HG03280 (cell line): Measurements from ENCODE around the gene DSCAM.

ENCODE experiments used
- ATAC-seq: cut with Tn5 transposase; IDR thresholded peaks from one replicate; pipeline ENCODE4 v1.9.1; 2021; ENCODE audit warnings: mild to moderate bottlenecking, moderate library complexity; ENCODE audit not compliant: unreplicated experiment

DSCAM gene

DNA sequence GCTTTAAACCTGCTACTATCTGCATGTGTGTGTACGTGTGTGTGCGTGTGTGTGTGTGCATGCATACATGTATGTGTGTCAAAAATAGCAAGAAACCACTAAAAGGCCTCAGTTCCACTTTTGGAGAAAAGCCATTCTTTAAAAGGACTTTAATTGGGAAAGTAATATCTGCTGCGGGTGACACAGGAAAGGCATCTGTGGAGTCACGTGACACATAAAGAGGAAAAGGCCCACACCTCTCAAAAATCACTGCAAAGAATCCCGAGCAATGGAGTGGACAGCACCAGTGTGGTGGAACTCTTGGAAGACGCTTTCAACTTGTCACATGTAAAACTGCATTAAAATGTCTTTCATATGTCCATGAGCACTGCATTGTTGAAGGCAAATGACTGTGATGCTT lies 63.6 kb downstream of the DSCAM start:
- ATAC-seq, result no peak

DNA sequence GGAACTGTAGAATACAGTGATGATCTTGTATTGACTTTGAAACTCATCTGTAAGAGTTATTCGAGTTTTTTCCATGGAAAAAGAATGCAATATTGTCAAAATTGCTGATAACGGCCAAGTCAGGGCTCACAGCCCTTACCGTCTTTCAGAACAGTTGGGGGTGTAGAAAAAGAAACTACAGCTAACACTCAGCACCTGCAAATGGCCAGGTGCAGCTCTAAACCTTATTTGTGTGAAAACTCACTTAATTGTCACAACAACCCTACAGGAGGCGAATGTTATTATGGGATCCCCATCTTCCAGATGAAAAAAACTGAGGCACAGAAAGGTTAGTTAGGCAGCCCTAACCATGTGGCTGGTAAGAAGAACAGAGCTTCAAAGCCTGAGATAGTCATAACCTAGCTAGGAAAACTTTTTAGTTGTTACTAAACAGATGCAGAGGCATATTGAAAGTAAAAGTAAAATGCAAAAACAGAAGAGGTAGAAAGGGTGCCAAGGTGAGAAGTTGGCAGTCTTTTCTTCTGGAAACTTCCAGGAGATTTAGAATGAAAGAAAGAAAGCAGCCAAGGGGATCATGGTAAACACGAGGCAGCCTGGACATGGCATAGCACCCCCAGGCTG lies 76.4 kb downstream of the DSCAM start:
- ATAC-seq, result no peak

DNA sequence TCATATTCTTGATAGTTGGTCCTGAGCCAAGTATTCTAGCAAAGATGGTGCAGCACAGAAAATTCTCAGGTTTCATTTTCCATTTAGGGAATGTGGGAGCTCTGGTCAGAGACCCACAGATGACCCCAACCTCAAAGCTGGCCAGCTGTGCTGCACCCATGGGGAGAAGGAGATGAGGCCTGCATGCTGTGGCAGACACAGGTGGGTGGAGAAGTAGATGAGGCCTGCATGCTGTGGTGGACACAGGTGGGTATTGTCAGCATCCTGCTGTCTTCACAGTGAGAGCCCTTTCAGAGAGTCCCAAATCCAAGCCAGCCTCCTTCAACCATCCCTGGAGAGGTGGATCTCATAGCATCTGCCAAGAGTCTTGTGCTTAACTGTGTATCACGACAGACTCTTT lies 77.7 kb downstream of the DSCAM start:
- ATAC-seq, result no peak

DNA sequence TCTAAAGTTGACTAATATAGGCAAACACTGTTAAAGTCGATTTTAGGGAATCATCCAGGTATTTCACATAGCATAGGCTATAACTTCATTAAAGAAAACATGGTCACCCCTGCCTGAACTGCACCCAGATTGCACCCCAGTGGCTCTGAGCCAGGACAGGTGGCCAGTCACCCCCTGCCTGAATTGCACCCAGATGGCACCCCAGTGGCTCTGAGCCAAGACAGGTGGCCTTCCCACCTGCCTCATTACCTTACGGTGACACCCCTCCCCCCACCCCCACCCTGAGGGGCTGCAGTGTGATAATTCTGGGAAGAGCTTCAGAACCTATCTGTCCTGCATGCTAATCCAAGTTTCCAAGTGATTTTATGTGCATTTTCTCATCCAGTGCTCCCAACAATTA lies 78.9 kb downstream of the DSCAM start:
- ATAC-seq, result no peak

DNA sequence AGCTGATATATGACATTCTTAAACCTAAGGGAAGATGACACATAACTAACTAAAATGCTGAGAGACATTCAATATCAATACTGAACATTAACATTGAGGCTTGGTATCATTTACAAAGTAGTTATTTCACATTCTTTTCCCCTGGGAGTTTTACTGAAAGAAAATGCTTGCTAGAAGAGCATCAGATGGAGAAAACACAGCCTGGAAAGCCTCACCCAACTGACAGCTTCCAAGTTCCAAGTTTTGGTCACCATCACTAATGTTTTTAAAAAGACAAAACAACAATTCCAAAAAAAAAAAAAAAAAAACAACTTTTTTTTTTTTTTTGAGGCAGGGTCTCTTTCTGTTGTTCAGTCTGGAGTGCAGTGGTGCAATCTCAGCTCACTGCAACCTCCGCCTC lies 80.6 kb downstream of the DSCAM start:
- no peak for ATAC-seq

DNA sequence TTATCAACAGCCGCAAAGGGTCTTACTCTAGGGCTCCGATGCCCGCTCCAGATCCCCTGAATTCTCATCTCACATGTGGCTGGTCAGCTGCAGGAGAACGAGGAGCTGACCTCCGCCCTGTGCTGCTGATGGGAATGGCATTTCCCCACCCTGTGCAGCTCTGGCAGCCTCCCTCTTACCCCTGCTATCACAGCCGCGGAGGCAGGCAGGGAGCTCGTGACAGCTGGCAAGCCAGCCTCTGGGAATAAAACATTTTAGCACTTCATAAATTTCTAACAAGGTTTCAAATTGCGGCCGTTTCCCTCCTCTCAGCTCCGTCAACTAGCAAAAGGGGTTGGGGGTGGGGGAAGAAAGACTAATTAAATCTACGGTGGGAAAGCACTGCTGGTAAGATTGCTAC lies 81.1 kb downstream of the DSCAM start:
- ATAC-seq, result no peak

DNA sequence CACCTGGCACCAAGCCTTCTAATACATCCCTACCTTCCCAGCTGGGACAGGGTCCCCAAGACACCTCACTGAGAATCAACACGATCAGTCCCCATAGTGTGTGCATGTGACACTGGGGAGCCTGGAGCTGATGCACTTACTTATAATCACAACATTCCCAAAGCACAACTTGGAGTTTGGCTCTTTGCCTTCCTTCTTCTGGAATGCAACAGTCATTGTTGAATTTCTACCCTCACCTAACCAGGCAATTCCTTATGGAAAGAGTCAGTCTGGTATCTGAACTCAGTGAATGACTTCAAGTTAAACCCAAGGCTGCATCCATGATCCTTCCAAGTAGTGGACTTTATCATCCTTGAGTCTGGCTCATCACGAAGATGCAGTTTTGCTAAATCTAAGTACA lies 86.1 kb downstream of the DSCAM start:
- ATAC-seq, result no peak

DNA sequence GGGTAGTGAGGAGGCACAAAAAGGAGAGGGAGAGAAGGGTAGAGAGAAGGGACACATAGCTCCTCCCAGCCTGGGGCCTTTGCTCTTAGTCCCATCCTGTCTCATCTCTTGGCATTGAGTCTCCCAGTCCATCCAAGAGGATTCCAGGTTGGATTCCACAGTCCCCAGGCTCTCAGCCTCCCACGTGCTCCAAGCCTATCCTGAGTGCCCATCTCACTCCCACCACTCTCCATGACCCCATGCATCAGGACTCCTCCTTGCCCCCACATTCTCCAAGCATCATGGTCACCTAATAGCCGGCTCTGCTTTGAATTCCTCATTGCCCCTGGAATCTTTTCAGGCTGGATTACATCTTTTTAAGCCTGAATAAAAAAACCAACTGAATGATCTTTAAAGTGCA lies 87.9 kb downstream of the DSCAM start:
- ATAC-seq, result no peak

DNA sequence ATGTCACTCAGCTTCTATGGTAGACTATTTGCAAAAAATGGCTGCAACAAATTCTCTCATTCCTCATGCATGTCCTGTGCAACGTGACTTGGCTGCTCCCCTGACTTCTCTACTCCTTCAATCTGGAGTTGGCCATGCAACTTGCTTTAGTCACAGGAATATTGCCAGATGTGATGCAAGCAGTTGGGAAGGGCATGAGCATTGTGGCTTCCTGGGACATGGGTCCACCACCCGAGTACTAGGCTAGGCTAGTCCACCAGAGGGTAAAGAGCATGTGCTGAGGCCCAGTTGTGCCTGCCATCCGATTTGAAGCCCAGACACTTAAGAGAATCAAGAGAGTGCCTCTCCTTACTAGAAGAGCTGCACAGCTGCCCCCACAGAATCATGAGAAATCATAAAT lies 89.6 kb downstream of the DSCAM start:
- ATAC-seq, result no peak

DNA sequence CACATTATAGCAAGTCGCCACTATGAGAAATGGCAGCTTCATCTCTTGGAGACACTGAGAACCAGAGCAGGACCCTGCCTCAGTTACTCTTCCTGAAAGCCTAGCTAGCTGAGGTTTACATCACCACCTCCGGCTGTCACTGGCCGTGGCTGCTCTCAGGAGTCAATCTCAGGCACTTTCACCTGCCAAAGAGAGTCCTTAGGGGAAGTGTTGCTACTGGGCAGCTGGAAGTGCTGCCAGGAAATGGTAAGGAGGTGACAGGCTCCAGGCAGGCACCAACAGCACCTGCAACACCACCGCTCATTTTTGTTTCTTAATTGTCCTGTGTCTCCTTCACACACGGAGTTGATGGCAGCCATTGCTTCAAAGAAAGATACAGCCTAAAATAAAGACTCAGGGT lies 92.5 kb downstream of the DSCAM start:
- ATAC-seq, result no peak

DNA sequence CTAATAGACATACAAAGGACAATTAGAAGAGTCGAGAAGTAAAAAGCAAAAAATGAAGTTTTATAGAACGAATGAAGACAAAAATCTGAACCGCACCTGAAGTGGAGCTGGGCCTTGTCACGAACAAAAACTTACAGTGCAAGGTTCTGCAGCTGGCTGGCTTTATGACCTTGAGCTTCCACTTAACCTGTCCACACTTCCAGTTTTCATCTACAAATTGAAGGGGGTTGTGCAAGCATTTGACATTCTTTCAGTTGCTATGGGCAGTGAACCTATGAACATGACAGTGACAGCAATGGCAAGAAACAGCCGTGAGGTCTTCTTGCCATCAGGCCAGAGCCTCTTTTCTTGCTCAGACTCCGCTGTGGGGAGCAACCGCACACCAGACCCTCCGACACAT lies 93.2 kb downstream of the DSCAM start:
- no peak for ATAC-seq

DNA sequence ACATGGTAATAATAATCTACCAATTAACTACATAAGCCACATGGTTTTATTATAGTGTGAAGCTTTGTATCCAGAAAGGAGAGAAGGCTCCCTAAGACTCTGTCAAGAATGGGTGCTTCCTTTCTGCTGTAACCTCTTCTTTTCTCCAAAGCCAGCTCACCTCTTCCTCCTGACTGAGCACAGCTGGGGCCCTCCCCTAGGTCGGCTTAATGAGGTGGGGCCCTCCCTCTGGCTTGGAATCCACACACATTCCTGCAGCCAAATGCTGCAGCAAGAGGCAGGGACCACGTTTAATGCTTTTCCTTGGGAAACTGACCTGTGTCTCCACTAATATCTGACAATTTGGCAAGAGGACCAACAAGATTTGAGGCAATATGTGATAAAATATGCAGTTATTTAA lies 94.8 kb downstream of the DSCAM start:
- no peak for ATAC-seq

DNA sequence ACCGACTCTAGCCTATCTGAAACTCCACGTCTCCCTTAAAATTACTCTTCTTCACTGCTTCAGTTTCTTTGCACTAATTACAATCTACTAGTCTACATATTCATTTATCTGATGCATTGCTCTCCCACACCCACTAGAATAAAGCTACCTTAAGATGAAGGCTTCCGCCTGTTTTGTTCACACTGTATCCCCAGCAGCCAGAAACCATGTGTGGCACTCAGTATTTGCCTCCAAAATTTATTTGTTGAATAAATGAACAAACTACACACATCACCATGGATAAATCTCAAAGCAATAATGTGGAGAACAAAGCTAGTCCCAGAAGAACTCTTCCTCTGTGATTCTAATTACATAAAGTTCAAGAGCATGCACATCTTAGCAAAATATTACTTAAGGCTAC lies 95.7 kb downstream of the DSCAM start:
- ATAC-seq, result no peak

DNA sequence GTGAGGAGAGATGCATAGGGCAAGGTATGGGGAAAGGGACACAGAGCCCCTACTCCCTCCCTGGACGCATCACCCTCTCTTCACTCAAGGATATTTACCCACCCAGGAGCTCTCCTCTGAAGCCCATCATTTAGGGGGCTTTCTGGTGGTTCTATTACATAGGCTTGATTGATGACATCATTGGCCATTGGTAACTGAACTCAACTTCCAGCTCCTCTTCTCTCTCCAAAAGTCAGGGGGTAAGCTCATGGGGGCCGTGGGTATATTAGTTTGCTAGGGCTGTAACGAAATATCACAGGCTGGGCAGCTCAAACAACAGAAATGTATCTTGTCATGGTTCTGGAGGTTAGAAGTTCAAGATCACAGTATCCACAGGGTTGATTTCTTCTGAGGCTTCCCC lies 110.8 kb downstream of the DSCAM start:
- no peak for ATAC-seq

DNA sequence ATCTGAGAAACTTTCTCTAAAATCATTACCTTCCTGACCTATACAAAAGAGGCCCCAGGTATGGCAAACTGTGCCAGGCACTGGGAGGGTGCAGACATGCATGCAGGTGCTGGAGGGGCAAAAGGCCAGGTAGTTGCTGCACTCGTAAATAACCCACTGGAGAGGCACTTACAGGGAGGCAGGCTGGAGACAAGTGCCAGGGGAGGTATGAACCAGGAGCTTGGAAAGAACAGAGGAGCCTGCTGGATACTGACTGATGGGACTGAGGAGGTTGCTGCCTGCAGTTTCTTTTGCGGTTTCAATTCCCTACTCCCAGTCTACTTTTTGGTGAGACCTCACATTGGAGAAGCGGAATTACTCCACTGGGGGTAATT lies 113.9 kb downstream of the DSCAM start:
- no peak for ATAC-seq

DNA sequence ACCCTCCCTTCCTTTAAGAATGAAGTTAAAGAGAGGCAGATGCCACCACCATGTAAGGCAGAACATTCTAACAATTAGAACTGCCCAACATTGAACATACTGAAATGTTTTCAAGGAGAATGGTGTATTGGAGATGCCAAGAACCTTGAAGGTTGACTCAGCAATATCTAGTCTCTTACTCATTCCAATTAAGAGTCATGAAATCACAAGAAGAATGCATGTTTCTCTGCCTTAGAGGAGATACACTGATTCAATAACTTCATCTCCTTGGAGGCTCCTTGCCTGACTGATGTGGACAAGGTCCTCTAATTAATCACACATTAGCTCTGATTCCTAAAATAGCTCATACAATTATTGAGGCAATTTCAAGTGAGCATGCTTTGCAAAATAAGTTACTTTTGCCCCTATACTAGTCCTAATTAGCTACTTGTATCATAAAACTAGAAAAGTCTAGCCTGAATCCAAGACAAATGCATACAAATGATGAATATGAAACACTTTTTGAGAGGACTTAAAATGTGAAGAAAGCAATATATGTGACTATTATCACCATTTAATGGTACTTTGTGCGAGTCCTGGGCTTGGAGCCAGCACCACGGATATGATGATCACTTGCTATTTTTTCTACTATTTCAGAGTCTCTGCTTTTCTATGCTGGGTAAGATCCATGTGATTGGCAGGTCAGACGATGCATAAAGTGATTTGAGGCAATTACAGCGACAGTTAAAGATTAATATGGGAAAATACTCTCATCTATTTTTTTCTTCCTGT lies 114.5 kb downstream of the DSCAM start:
- no peak for ATAC-seq

DNA sequence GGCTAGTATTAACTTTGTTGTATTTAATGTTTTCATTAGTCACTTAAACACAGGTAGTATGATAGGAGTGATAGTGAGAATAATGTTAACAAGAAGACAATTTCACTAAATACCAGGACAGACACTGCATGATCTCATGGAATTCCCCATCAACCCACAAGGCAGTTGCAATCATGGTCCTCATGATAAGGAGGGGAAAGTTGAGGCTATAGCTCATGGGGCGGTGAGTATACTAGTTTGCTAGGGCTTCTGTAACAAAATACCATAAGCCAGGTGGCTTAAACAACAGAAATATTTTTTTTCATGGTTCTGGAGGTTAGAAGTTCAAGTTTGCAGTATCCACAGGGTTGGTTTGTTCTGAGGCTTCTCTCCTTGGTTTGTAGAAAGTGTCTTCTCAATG lies 115.8 kb downstream of the DSCAM start:
- no peak for ATAC-seq

DNA sequence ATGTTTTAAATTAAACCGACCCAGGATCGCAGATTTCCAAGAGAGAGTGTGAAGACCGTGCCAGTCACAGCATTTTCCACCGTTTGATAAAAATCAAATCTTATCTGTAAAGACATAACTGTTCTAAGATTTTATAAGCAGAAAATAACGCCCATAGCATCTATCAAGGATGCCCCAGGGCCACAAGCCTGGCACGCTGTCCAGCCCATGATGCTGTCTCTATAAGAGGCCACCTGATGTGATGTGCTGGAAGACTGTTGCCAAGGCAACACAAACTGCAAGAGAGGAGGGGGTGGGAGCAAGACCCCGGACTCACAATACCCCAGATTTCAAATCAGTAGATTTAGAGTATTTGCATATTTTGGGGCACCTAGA lies 116.5 kb downstream of the DSCAM start:
- no peak for ATAC-seq

DNA sequence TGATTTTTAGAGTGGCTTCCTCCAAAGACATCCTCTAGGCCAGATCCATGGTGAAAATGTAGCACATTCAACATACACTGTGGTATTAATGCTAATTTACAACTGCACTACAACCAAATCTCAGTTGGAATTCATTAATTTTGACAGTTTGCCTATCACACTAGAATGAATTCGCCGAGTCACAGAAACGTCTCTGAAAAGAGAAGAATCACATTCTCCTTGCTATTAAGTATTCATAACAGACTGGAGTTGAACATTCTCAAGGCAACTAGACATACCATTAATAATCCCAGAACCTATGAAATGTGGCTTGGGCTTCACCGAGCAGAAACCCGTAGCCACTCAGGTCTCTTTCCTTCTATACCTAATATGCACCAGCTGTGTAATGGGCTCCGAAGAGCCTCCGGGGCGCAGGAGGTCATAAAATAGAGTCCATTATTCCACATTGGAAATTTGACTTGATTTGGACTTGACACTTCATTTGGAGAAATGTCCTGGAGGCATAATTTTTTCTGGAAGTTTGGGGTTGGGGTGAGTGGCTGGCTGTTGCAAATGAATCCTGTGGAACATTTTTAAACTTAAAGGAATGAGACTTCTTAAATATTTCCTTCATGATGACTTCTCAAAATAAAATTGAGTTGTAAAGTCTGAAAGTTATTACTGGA lies 117.1 kb downstream of the DSCAM start:
- ATAC-seq, result no peak

DNA sequence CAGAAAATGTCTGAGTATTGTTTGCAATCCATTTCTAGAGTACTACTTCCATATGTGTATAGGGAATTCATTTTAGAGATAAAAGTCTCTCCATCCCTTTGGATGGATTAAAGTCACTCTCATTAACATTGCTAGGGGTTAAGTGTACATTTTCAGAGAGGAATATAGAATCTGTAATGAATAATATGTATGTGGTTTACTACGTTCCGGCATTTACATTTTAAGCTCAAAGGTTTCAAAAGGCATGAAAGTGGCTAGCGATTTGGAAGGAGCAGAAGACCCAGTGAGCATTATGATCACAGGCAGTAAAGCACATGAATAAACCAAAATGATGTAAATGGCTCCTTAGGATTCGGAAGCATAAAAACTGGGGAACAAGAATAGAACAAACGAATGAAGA lies 123.0 kb downstream of the DSCAM start:
- no peak for ATAC-seq

DNA sequence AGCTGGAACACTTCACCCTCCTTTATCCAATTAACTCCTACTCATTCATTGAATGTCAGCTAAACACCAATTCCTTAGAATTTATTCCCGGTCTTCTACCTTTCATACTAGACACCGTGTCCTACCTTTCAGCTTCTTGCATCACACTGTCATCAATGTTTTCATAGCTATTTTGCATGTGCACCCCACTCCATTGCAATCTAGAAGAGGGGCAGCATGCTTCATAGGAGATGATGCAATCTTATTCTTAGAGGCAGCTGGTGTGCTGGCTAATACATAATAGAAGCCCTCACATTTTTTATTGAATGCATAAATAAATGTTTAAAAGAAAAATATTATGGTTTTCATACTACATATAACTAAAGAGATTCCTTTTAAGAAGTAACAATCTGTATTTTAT lies 123.6 kb downstream of the DSCAM start:
- no peak for ATAC-seq

DNA sequence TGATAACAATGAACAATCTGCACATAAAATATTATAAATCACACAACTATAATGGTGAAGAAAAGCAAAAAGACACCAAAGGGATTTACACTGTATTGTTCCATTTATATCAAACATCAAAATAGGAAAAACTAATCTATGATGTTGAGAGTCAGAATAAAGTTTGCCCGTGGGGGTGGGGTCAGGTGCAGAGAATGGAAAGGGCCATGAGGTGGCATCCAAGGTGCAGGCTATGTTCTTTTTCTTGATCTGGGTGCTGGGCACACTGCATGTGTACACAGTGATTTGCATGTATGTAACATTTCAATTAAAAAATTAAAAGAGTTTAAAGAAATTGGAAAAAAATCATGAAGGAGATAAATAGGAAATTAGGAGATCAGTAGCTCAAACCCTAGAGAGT lies 127.3 kb downstream of the DSCAM start:
- no peak for ATAC-seq

DNA sequence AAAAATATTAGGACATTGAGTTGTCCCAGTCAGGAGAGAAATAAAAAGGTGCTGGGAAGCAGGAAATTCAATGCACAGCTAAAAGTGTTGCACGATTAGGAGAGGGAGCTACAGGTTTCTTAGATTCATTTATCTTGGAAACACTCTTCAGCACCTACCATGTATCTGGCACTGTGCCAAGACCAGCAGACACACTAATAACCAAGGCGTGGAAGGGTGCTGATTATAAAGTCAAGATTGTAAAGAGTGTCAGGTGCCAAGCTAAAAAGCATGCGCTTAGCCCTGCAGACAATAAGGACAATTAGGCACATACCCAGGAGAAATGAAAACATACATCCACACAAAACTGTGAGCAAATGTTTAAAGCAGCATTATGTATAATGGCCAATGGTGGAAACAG lies 129.9 kb downstream of the DSCAM start:
- ATAC-seq, result no peak
